Astrocyte of the cerebellum (primary cell): Measurements from ENCODE around the gene SMG5.

ENCODE experiments used
- DNase-seq: peaks from one replicate; pipeline ENCODE4 v3.0.0-alpha.2; 2011; ENCODE audit warnings: low read depth
- H3K4me3 ChIP-seq: 2 replicates; pipeline ENCODE4 v1.5.1; 2011; ENCODE audit warnings: mild to moderate bottlenecking, low read depth, low read length, moderate library complexity
- CTCF ChIP-seq: IDR thresholded peaks from 2 replicates; pipeline ENCODE4 v1.5.1; 2012; ENCODE audit warnings: low read length, low read depth, moderate library complexity, mild to moderate bottlenecking; ENCODE audit errors: missing control alignments
- in situ Hi-C: cut with HindIII; loops from 2 replicates; pipeline ENCODE4 v1.10.0; 2017; ENCODE audit warnings: low sequenced_read_pairs

SMG5 gene

GRCh38 chr1:156247460-156248322 lies 34.9 kb downstream of the SMG5 start, which contains the start of gene PAQR6:
Gene PAQR6, minus strand, starts transcription at chr1:156248056. Its CDS starts 1,325 bp downstream, at chr1:156246731.
- no peak for TF ChIP-seq CTCF
- in situ Hi-C loops, result no loop called here
- DNase-seq, result no peak
- H3K4me3 ChIP-seq, result no peak within 1 kb of the TSS

DNA sequence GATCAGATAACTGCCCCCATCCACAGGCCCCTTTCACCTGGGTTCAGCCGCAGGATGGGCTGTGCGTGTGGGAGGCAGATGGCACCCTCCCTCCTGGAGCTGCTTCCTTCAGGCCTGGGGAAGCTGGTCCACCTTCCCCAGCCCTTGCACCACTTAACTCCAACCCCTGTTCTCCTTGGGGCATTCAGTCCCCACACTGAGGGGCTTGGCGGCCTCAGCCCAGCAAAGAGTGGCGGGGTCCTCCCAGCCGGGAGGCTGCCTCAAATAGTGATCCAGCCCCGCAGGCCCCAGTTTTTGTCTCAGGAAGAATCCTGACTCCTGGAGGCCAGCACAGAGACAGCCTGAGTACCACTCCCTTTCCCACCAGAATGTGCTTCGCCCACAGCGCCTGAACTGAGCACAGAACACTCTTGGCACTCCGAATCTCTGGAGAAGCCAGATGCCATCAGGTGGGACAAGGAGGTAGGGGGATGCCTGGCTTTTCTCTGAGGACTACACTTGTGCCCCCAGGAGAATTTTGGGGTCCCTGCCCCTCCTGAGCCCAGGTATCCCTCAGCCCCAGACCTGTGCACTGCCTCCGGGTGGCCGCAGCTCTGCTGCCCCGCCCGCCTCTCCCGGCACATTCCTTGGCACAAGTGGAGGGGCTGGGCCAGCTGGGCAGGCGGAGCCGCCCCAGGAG lies 35.7 kb downstream of the SMG5 start:
- in situ Hi-C loops, result no loop called here
- DNase-seq, result no peak
- no peak for TF ChIP-seq CTCF
- H3K4me3 ChIP-seq, result no peak overlapping the region

- in situ Hi-C loops, result no loop called here
- DNase-seq, result no peak
- no peak for TF ChIP-seq CTCF
- no peak overlapping the region for H3K4me3 ChIP-seq
These were observed 36.3 kb downstream of the SMG5 start for GRCh38 chr1:156246241-156246780.

DNA sequence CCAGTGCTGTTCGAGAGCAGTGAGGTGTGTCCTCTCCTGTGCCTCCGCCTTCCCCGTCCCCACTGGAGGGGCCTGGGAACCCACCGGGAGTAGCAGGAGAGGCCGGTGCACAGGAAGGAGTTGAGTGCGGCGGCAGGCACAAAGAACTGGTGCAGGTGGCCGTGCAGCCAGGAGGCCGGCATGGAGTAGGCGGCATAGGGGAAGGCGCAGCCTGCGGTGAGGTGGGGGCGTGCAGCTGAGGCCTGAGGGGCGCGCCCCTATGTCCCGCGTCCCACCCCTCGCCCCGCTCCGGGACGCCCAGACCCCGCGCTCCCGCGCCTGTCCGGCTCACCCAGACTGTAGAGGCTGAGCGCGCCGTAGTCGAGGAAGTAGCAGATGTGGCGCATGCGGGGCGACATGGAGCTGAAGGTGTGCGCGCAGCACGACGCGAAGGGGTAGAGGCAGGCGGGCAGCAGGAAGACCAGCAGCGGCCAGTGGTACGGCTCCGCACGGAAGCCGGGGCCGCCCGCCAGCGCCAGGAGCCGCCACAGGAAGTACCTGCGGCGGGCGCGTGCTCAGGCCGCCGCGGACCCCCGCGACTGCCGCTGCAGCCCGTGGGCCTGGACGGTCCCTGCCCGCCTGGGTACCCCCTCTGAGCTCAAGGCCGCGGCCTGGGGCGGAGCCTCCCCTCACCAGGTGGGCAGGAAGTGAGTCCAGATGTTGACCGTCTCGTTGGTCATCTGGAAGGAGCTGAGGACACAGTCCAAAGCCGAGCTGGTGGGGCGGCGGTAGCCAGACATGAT lies 37.0 kb downstream of the SMG5 start:
- DNase-seq, result no peak
- H3K4me3 ChIP-seq, result peak overlapping the region; percentile 21
- in situ Hi-C loops, result no loop called here
- TF ChIP-seq CTCF, result no peak

DNA sequence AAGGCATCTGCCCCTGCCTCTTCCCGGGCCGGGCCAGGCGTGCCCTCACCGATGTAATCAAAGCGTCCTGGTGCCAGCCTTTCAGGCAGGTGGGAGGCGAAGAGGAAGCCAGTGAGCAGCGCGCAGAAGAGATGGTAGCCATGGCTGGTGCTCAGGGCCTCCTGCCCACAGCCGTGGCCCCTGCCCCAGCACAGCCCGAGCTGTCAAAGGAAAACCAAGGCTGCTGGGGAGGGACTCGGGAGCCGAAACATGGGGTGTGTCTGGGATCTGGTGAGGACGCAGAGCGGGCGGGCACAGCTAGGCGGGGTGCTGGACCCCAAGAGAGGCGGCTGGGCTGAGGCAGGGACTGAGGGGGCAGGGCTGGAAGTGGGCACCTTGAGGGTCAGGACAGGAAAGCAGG lies 37.9 kb downstream of the SMG5 start:
- no peak for TF ChIP-seq CTCF
- no peak for DNase-seq
- in situ Hi-C loops, result no loop called here
- H3K4me3 ChIP-seq, result no peak overlapping the region

DNA sequence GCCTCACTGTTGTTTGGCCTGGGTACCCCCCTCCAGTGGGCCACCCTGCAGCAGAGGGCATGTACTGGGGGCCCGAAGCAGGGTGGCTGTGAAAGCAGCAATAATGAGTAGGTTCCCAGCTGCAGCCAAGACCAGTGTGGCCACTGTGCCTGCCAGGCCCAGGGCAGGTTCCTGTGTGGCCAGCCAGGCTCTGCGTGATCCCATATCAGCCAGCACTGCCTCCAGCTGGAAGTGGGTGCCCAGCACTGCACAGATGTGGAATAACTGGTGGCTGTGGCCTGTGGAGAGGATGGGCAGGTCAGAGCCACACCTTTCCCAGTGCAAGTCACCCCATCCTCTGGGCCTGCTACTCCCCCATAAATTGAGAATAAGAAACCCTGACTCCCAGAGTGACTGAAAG lies 38.5 kb downstream of the SMG5 start:
- in situ Hi-C loops, result no loop called here
- no peak for DNase-seq

More for the DNA sequence above, 38.5 kb downstream of the SMG5 start:
- TF ChIP-seq CTCF, result no peak
- H3K4me3 ChIP-seq, result no peak overlapping the region
